H1 (cell line): ENCODE data around the gene PKD1. TPM values are rescaled to one million over a fixed set of nuclear protein-coding genes. Genes with fewer than 3 reads are reported as not detected.
A peak's percentile ranks its signal among the peaks of the same experiment; 100 is the strongest.

Experiments
- CTCF ChIA-PET: fragments of 300-600 bp; sonication (Branson Sonifier 250); formaldehyde crosslinking; loops from one replicate; lab custom pipeline; 2021; ENCODE audit not compliant: partially characterized antibody; lab: Charles Lee
- POLR2A ChIA-PET: fragments of 300-600 bp; sonication (Branson Sonifier 250); formaldehyde crosslinking; loops from one replicate; lab custom pipeline; 2021; ENCODE audit warnings: inconsistent platforms; ENCODE audit not compliant: partially characterized antibody; lab: Charles Lee
- DNase-seq, 2 experiments: peaks; one replicate each; pipeline versions ENCODE4 v3.0.0 to v3.0.0-alpha.2; 2010 to 2022; ENCODE audit warnings: low spot score in 2 of 2, low read depth in 1 of 2, mixed read lengths in 1 of 2
- FAIRE-seq: peaks from 2 replicates; lab custom pipeline; 2011; peaks lifted over from hg19 to GRCh38; lab: Jason Lieb, UNC
- H2AFZ ChIP-seq: 2 replicates; pipeline ENCODE4 v1.8.1; 2012; ENCODE audit warnings: low read length, inconsistent platforms
- H2AK5ac ChIP-seq: 2 replicates; pipeline ENCODE4 v1.6.1; 2013; ENCODE audit warnings: low read depth, low read length
- H2BK120ac ChIP-seq: replicated peaks from 2 replicates; pipeline ENCODE3; 2013; ENCODE audit warnings: low read depth, low read length, inconsistent platforms
- H2BK12ac ChIP-seq: 2 replicates; pipeline ENCODE4 v1.6.1; 2013; ENCODE audit warnings: low read depth, low read length
- H2BK15ac ChIP-seq: 2 replicates; pipeline ENCODE4 v1.6.1; 2013; ENCODE audit warnings: low read length
- H2BK20ac ChIP-seq: 2 replicates; pipeline ENCODE4 v1.6.1; 2013; ENCODE audit warnings: low read length
- H2BK5ac ChIP-seq: 2 replicates; pipeline ENCODE4 v1.6.1; 2013; ENCODE audit warnings: low read depth, low read length
- H3K14ac ChIP-seq: 2 replicates; pipeline ENCODE4 v1.6.1; 2013; ENCODE audit warnings: inconsistent platforms; ENCODE audit not compliant: insufficient read length
- H3K18ac ChIP-seq: 2 replicates; pipeline ENCODE4 v1.6.1; 2013; ENCODE audit warnings: low read length; ENCODE audit errors: extremely low read depth
- H3K23ac ChIP-seq: 2 replicates; pipeline ENCODE4 v1.6.1; 2013; ENCODE audit warnings: inconsistent platforms; ENCODE audit not compliant: insufficient read length
- H3K23me2 ChIP-seq: 2 replicates; pipeline ENCODE4 v1.6.1; 2013; ENCODE audit warnings: low read depth, low read length
- H3K27ac ChIP-seq: 2 replicates; pipeline ENCODE4 v1.6.1; 2011; ENCODE audit warnings: low read depth, low read length, inconsistent platforms
- H3K27me3 ChIP-seq, 4 experiments: replicated peaks in 1 of 4; 1 replicate in 1 of 4; 2 replicates in 3 of 4; pipeline versions ENCODE4 v1.6.1 to v1.8.1; 2011 to 2013; ENCODE audit warnings: low read length in 3 of 4, mild to moderate bottlenecking in 3 of 4, inconsistent platforms in 2 of 4, mixed read lengths in 2 of 4, moderate library complexity in 1 of 4; ENCODE audit not compliant: control insufficient read depth in 3 of 4, insufficient read depth in 3 of 4; ENCODE audit errors: extremely low read depth in 1 of 4
- H3K36me3 ChIP-seq, 4 experiments: 2 replicates each; pipeline versions ENCODE4 v1.6.1 to v1.8.1; 2011 to 2013; ENCODE audit warnings: mild to moderate bottlenecking in 4 of 4, low read length in 3 of 4, moderate library complexity in 2 of 4, control low read depth in 1 of 4, inconsistent platforms in 1 of 4; ENCODE audit not compliant: insufficient read depth in 4 of 4, control insufficient read depth in 2 of 4
- H3K4ac ChIP-seq: replicated peaks from 2 replicates; pipeline ENCODE3; 2013; ENCODE audit warnings: low read length, low read depth, mixed read lengths, inconsistent platforms; ENCODE audit not compliant: insufficient read length
- H3K4me1 ChIP-seq, 4 experiments: replicated peaks in 1 of 4; 1 replicate in 1 of 4; 2 replicates in 3 of 4; pipeline versions ENCODE4 v1.6.1 to v1.8.1; 2011 to 2013; ENCODE audit warnings: low read length in 3 of 4, inconsistent platforms in 2 of 4, mixed read lengths in 1 of 4; ENCODE audit not compliant: insufficient read depth in 4 of 4, control insufficient read depth in 3 of 4
- H3K4me2 ChIP-seq, 2 experiments: 2 replicates each; pipeline versions ENCODE4 v1.6.1 to v1.8.1; 2011 to 2013; ENCODE audit warnings: low read depth in 2 of 2, low read length in 2 of 2, control low read depth in 1 of 2, inconsistent platforms in 1 of 2, mild to moderate bottlenecking in 1 of 2; ENCODE audit not compliant: insufficient read depth in 1 of 2
- H3K4me3 ChIP-seq, 4 experiments: fragments of 200-600, 300-600 bp in 1 of 4; sonication (generic), shearing (Covaris generic), sonication (Bioruptor Twin) in 1 of 4; 2 replicates each; pipeline versions ENCODE4 v1.5.1 to v1.8.1; 2011 to 2016; ENCODE audit warnings: low read length in 4 of 4, low read depth in 3 of 4, control low read depth in 2 of 4, inconsistent platforms in 2 of 4, mild to moderate bottlenecking in 2 of 4, mixed read lengths in 1 of 4, moderate library complexity in 1 of 4; ENCODE audit not compliant: insufficient read depth in 2 of 4; ENCODE audit errors: extremely low read depth in 1 of 4
- H3K56ac ChIP-seq: replicated peaks from 2 replicates; pipeline ENCODE3; 2013; ENCODE audit warnings: low read depth, mild to moderate bottlenecking, mixed read lengths, low read length, inconsistent platforms; ENCODE audit not compliant: insufficient read length
- H3K79me1 ChIP-seq: 2 replicates; pipeline ENCODE4 v1.6.1; 2013; ENCODE audit warnings: low read depth, low read length, control low read depth
- H3K79me2 ChIP-seq, 2 experiments: 2 replicates each; pipeline versions ENCODE4 v1.6.1 to v1.8.1; 2012 to 2013; ENCODE audit warnings: low read length in 2 of 2, mild to moderate bottlenecking in 2 of 2, inconsistent platforms in 1 of 2; ENCODE audit not compliant: insufficient read depth in 2 of 2, control insufficient read depth in 1 of 2
- H3K9ac ChIP-seq, 4 experiments: replicated peaks in 1 of 4; 1 replicate in 1 of 4; 2 replicates in 3 of 4; pipeline versions ENCODE4 v1.6.1 to v1.8.1; 2011 to 2013; ENCODE audit warnings: low read depth in 3 of 4, low read length in 3 of 4, control low read depth in 2 of 4, mild to moderate bottlenecking in 2 of 4, moderate library complexity in 2 of 4, inconsistent platforms in 1 of 4; ENCODE audit errors: extremely low read depth in 1 of 4
- H3K9me3 ChIP-seq, 2 experiments: 2 replicates each; pipeline versions ENCODE4 v1.6.1 to v1.8.1; 2012 to 2013; ENCODE audit warnings: mild to moderate bottlenecking in 2 of 2, moderate library complexity in 2 of 2, control low read depth in 1 of 2, inconsistent platforms in 1 of 2, low read depth in 1 of 2, low read length in 1 of 2, mixed read lengths in 1 of 2; ENCODE audit not compliant: insufficient read depth in 2 of 2
- H4K20me1 ChIP-seq, 2 experiments: replicated peaks in 1 of 2; 2 replicates each; pipeline versions ENCODE3 to v1.8.1; 2011 to 2013; ENCODE audit warnings: inconsistent platforms in 2 of 2, low read length in 2 of 2, mild to moderate bottlenecking in 1 of 2; ENCODE audit not compliant: insufficient read depth in 2 of 2, control insufficient read depth in 1 of 2
- H4K5ac ChIP-seq: 2 replicates; pipeline ENCODE4 v1.6.1; 2013; ENCODE audit warnings: low read length, low read depth, mixed read lengths, inconsistent platforms; ENCODE audit not compliant: insufficient read length
- H4K8ac ChIP-seq: 2 replicates; pipeline ENCODE4 v1.8.0; 2013; ENCODE audit warnings: mild to moderate bottlenecking, moderate library complexity, low read length, inconsistent platforms; ENCODE audit not compliant: insufficient read depth; ENCODE audit errors: extremely low read depth
- H4K91ac ChIP-seq: replicated peaks from 2 replicates; pipeline ENCODE3; 2013; ENCODE audit warnings: low read length, mixed read lengths, inconsistent platforms; ENCODE audit not compliant: insufficient read length
- CHD2 ChIP-seq: IDR thresholded peaks from 2 replicates; pipeline ENCODE4 v1.6.1; 2012; ENCODE audit warnings: low read length, improper control_type of control experiment
- CTCF ChIP-seq, 3 experiments: IDR thresholded peaks; 1 replicate in 2 of 3; 2 replicates in 1 of 3; pipeline versions ENCODE4 v1.5.1 to v1.6.1; 2011; ENCODE audit warnings: low read length in 3 of 3, mild to moderate bottlenecking in 3 of 3, inconsistent platforms in 2 of 3, low read depth in 1 of 3, moderate library complexity in 1 of 3; ENCODE audit not compliant: insufficient read depth in 1 of 3; ENCODE audit errors: control extremely low read depth in 1 of 3
- MAX ChIP-seq: IDR thresholded peaks from 2 replicates; pipeline ENCODE4 v1.6.1; 2012; ENCODE audit warnings: inconsistent platforms
- RBBP5 ChIP-seq: IDR thresholded peaks from 2 replicates; pipeline ENCODE4 v1.7.1; 2012; ENCODE audit warnings: low read depth, mild to moderate bottlenecking, inconsistent platforms, low read length, moderate library complexity, borderline replicate concordance
- SIN3A ChIP-seq, 2 experiments: IDR thresholded peaks in 1 of 2; conservative IDR thresholded peaks in 1 of 2; 2 replicates each; pipeline ENCODE4 v1.6.1; 2011 to 2012; ENCODE audit warnings: low read length in 2 of 2, improper control_type of control experiment in 1 of 2, low read depth in 1 of 2, mild to moderate bottlenecking in 1 of 2
- TAF1 ChIP-seq: IDR thresholded peaks from 2 replicates; pipeline ENCODE4 v1.6.1; 2011; ENCODE audit warnings: mild to moderate bottlenecking, low read depth, low read length
- WGBS, 2 experiments: shearing (Covaris generic) in 1 of 2; methylation state at CpG; one replicate each; pipeline versions ENCODE4 v1.1.6 to v1.1.7; 2013 to 2015; ENCODE audit warnings: low lambda C conversion rate in 2 of 2, mixed read lengths in 2 of 2, inconsistent platforms in 1 of 2, low coverage in 1 of 2, missing lambda C conversion rate in 1 of 2; ENCODE audit not compliant: insufficient replicate concordance in 2 of 2, insufficient coverage in 1 of 2, insufficient read length in 1 of 2; ENCODE audit errors: extremely low coverage in 1 of 2, missing lambda C conversion rate in 1 of 2; 5-methylcytosine and 5-hydroxymethylcytosine counted together
- polyA plus RNA-seq, 7 experiments: library from polyadenylated mRNA; depleted of rRNA in 3 of 7; stranded (reverse) in 5 of 7; unstranded in 2 of 7; fragments of >200 nt in 5 of 7; fragments of 200-250 nt in 2 of 7; gene quantifications; 1 replicate in 5 of 7; 2 replicates in 1 of 7; 4 replicates in 1 of 7; pipeline versions ENCODE4 v1.2.1 to v1.2.3, GENCODE V29; 2011 to 2013; ENCODE audit warnings: missing spikeins in 2 of 7, mixed read lengths in 2 of 7
- total RNA-seq: library from RNA; stranded (reverse); fragmentation: NEBNext Ultra II Directional; extraction: Animal tissue kit (Norgen Biotek cat#: 25700); gene quantifications from 2 replicates; pipeline ENCODE4 v1.2.1, GENCODE V29; 2021

Gene PKD1
- total and polyA plus RNA-seq, 2 of the 8 experiments (the other 6 are each of a cell fraction or from before 2014, with no cell fraction given) = 40.6 to 52.7 TPM

- CTCF ChIA-PET = interaction anchor here (0.5 to 4.4 kb wide), 4 partner anchors 9 to 204 kb away, joined by 3 to 24 read pairs (median 10); partner anchors contain the start of gene TSC2
- FAIRE-seq (no peak), DNase-seq (peak in 1 of 2 experiments; percentile 82)
- 0 out of 2 replicates have a peak overlapping the region, but pooled peaks have one; percentile 72 for H2BK15ac ChIP-seq
- peak overlapping the region; percentile 94 for H3K18ac ChIP-seq
- peaks cover 5 to 35% (median 13%) of the 10 kb centered on the region in 4 experiments; a peak in 7 of 8 replicates for H3K36me3 ChIP-seq
- H3K79me2 ChIP-seq = peaks cover 6 to 27% of the 10 kb centered on the region in 2 experiments; a peak in 3 of 4 replicates
- H3K4me3 ChIP-seq = peak overlapping the region; percentile 37 to 85 (median 48); a peak in 7 of 8 replicates
- WGBS, 2 experiments = 17% methylated on average over 23 of the region's 24 CpGs; no CpG with 5 or more reads in 1 of the 2 experiments
- no peaks in the 10 kb centered on the region; the same call in 1 of the 2 replicates for H3K79me1 ChIP-seq
- H2BK120ac ChIP-seq = no peak overlapping the region
- H2AK5ac ChIP-seq = peak overlapping the region; percentile 49; the same call in 1 of the 2 replicates
- no peaks in the 10 kb centered on the region for H3K9me3 ChIP-seq
- no peak overlapping the region for H2AFZ ChIP-seq
- peak overlapping the region; percentile 55; the same call in 1 of the 2 replicates for H2BK12ac ChIP-seq
- no peak overlapping the region for H3K27ac ChIP-seq
- POLR2A ChIA-PET = interaction anchor here (0.8 to 15.0 kb wide), 13 partner anchors 8 to 189 kb away, joined by 3 to 312 read pairs (median 6); partner anchors contain the start of genes BRICD5, MLST8, PGP and PKD1
- peak overlapping the region; percentile 94 to 97 for H3K4me2 ChIP-seq
- no peak overlapping the region for H4K8ac ChIP-seq
- peaks cover 0 to 6% (median 2%) of the 10 kb centered on the region in 4 experiments; a peak in 2 of 7 replicates for H3K27me3 ChIP-seq
- H4K5ac ChIP-seq = no peak overlapping the region
- H3K4me1 ChIP-seq = peaks cover 3 to 36% (median 27%) of the 10 kb centered on the region in 4 experiments
- H3K9ac ChIP-seq = peak overlapping the region in 1 of 4 experiments; percentile 31; a peak in 1 of 7 replicates
- peak overlapping the region; percentile 4; the same call in 1 of the 2 replicates for H2BK5ac ChIP-seq
- no peak overlapping the region for H3K14ac ChIP-seq
- H3K23me2 ChIP-seq = peaks cover 32% of the 10 kb centered on the region; the same call in 1 of the 2 replicates
- H3K56ac ChIP-seq = peak overlapping the region; percentile 7
- no peak overlapping the region for H3K23ac ChIP-seq
- H2BK20ac ChIP-seq = peak overlapping the region; percentile 48; the same call in 1 of the 2 replicates
- no peak overlapping the region for H4K91ac ChIP-seq
- H4K20me1 ChIP-seq = peaks cover 9 to 42% of the 10 kb centered on the region in 2 experiments
- no peak overlapping the region for H3K4ac ChIP-seq
- TF ChIP-seq MAX (peak; percentile 39; the same call in 1 of the 2 replicates), TAF1 (0 out of 2 replicates have a peak, but pooled peaks have one; percentile 11), SIN3A (conservative IDR thresholded peaks at IDR 0.05 in 1 of 2, IDR thresholded peaks at IDR 0.05 in 1 of 2; ENCODE audit: low read depth in 1 of 2, low read length in 2 of 2) (peak in 1 of 2 experiments; percentile 37; a peak in 2 of 4 replicates), CHD2 (no peak), CTCF (IDR thresholded peaks at IDR 0.05; ENCODE audit: control extremely low read depth in 1 of 3, insufficient read depth in 1 of 3, low read depth in 1 of 3, low read length in 3 of 3) (0 out of 4 replicates have a peak, but pooled peaks of 1 of the 3 experiments have one; percentile 0), RBBP5 (0 out of 2 replicates have a peak, but pooled peaks have one; percentile 38)
Measured at GRCh38 chr16:2149630-2150417, 14.1 kb upstream of the PKD1 start.
